OCI-LY3 (cell line): Measurements from ENCODE around the gene PRSS50.

Source experiments
- EZH2phosphoT487 ChIP-seq: fragments of 200-600 bp; shearing (Covaris generic); IDR thresholded peaks from 2 replicates; pipeline ENCODE4 v1.6.1; 2018; ENCODE audit warnings: antibody characterized with exemption, mixed run types, low read depth
- TF ChIP-seq, protein P1 (sequence below): fragments of 200-600, 300-600 bp; sonication (generic); IDR thresholded peaks from 2 replicates; pipeline ENCODE4 v1.5.1; 2014; ENCODE audit warnings: antibody characterized with exemption, low read length, low read depth

DNA sequence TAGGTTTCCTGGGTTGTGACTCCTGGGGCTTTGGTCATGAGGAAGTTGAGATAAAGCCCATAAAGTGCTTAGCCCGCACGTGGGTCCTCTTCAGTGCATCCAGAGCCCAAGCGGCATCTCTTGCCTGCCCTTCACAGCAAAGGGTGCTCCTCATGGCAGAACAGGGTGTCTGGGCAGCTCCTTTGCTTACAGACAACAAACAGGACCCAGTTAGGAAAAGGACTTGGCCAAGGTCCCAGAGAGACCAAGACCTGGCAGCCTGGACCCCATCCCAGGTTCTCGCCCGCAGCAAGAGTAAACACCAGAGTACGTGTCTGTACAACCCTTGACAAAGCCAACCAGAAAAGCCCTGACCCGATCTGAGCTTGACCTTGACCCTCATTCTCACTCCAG, 51.2 kb downstream of the PRSS50 start:
- TF ChIP-seq, protein P1, sequence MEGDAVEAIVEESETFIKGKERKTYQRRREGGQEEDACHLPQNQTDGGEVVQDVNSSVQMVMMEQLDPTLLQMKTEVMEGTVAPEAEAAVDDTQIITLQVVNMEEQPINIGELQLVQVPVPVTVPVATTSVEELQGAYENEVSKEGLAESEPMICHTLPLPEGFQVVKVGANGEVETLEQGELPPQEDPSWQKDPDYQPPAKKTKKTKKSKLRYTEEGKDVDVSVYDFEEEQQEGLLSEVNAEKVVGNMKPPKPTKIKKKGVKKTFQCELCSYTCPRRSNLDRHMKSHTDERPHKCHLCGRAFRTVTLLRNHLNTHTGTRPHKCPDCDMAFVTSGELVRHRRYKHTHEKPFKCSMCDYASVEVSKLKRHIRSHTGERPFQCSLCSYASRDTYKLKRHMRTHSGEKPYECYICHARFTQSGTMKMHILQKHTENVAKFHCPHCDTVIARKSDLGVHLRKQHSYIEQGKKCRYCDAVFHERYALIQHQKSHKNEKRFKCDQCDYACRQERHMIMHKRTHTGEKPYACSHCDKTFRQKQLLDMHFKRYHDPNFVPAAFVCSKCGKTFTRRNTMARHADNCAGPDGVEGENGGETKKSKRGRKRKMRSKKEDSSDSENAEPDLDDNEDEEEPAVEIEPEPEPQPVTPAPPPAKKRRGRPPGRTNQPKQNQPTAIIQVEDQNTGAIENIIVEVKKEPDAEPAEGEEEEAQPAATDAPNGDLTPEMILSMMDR = no peak
- TF ChIP-seq EZH2phosphoT487 = no peak
